H1 (cell line): ENCODE results near the gene SF3B3. TPM values are rescaled to one million over a fixed set of nuclear protein-coding genes. Genes with fewer than 3 reads are reported as not detected.

ENCODE experiments used
- HDAC2 ChIP-seq, 2 experiments: fragments of 300-600 bp in 1 of 2; sonication (generic) in 1 of 2; IDR thresholded peaks; 2 replicates each; pipeline ENCODE4 v1.6.1; 2011 to 2012; ENCODE audit warnings: low read depth in 2 of 2, low read length in 2 of 2, mild to moderate bottlenecking in 2 of 2, moderate library complexity in 2 of 2, borderline replicate concordance in 1 of 2, inconsistent platforms in 1 of 2
- JUN ChIP-seq: IDR thresholded peaks from 2 replicates; pipeline ENCODE4 v1.6.1; 2011; ENCODE audit warnings: low read depth, mild to moderate bottlenecking, improper control_type of control experiment, low read length
- SIRT6 ChIP-seq: IDR thresholded peaks from one replicate; pipeline ENCODE4 v1.7.1; 2012; ENCODE audit warnings: low read length, inconsistent platforms
- SP1 ChIP-seq: IDR thresholded peaks from 2 replicates; pipeline ENCODE4 v1.6.1; 2011; ENCODE audit warnings: low read depth, low read length
- polyA plus RNA-seq, 7 experiments: library from polyadenylated mRNA; depleted of rRNA in 3 of 7; stranded (reverse) in 5 of 7; unstranded in 2 of 7; fragments of >200 nt in 5 of 7; fragments of 200-250 nt in 2 of 7; gene quantifications; 1 replicate in 5 of 7; 2 replicates in 1 of 7; 4 replicates in 1 of 7; pipeline versions ENCODE4 v1.2.1 to v1.2.3, GENCODE V29; 2011 to 2013; ENCODE audit warnings: missing spikeins in 2 of 7, mixed read lengths in 2 of 7
- total RNA-seq: library from RNA; stranded (reverse); fragmentation: NEBNext Ultra II Directional; extraction: Animal tissue kit (Norgen Biotek cat#: 25700); gene quantifications from 2 replicates; pipeline ENCODE4 v1.2.1, GENCODE V29; 2021
- TF ChIP-seq, protein P1 (sequence below): fragments of 300-600 bp; sonication (generic); IDR thresholded peaks from 2 replicates; pipeline ENCODE4 v1.7.1; 2012; ENCODE audit warnings: low read length, moderate library complexity, mild to moderate bottlenecking, inconsistent platforms; ENCODE audit not compliant: insufficient replicate concordance
- TF ChIP-seq, protein P2 (sequence below): IDR thresholded peaks from 2 replicates; pipeline ENCODE4 v1.6.1; 2011; ENCODE audit warnings: low read depth, mild to moderate bottlenecking, low read length; ENCODE audit not compliant: insufficient read depth

SF3B3 gene
- total and polyA plus RNA-seq, 2 of the 8 experiments (the other 6 are each of a cell fraction or from before 2014, with no cell fraction given), result 241 to 521 TPM

DNA sequence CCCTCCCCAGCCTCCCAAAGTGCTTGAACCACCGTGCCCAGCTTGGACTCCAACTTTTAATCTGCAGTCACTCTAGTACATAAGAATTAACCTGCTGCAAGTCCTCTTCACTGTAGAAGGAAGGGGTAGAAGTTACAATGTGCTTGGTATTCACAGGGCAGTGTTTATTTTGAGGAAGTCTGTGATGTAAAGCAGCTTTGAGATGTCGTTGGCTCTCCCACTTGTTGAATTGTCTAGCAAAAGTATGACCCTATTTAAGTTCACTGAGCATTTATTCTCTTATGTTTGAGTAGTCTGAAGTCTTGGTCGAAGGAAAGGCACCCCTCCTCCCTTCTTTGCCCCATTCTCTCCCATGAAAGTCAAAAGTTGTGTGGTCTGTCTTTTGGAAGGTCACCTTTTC is 28.2 kb downstream of the SF3B3 start (continued):
- TF ChIP-seq, protein P1, sequence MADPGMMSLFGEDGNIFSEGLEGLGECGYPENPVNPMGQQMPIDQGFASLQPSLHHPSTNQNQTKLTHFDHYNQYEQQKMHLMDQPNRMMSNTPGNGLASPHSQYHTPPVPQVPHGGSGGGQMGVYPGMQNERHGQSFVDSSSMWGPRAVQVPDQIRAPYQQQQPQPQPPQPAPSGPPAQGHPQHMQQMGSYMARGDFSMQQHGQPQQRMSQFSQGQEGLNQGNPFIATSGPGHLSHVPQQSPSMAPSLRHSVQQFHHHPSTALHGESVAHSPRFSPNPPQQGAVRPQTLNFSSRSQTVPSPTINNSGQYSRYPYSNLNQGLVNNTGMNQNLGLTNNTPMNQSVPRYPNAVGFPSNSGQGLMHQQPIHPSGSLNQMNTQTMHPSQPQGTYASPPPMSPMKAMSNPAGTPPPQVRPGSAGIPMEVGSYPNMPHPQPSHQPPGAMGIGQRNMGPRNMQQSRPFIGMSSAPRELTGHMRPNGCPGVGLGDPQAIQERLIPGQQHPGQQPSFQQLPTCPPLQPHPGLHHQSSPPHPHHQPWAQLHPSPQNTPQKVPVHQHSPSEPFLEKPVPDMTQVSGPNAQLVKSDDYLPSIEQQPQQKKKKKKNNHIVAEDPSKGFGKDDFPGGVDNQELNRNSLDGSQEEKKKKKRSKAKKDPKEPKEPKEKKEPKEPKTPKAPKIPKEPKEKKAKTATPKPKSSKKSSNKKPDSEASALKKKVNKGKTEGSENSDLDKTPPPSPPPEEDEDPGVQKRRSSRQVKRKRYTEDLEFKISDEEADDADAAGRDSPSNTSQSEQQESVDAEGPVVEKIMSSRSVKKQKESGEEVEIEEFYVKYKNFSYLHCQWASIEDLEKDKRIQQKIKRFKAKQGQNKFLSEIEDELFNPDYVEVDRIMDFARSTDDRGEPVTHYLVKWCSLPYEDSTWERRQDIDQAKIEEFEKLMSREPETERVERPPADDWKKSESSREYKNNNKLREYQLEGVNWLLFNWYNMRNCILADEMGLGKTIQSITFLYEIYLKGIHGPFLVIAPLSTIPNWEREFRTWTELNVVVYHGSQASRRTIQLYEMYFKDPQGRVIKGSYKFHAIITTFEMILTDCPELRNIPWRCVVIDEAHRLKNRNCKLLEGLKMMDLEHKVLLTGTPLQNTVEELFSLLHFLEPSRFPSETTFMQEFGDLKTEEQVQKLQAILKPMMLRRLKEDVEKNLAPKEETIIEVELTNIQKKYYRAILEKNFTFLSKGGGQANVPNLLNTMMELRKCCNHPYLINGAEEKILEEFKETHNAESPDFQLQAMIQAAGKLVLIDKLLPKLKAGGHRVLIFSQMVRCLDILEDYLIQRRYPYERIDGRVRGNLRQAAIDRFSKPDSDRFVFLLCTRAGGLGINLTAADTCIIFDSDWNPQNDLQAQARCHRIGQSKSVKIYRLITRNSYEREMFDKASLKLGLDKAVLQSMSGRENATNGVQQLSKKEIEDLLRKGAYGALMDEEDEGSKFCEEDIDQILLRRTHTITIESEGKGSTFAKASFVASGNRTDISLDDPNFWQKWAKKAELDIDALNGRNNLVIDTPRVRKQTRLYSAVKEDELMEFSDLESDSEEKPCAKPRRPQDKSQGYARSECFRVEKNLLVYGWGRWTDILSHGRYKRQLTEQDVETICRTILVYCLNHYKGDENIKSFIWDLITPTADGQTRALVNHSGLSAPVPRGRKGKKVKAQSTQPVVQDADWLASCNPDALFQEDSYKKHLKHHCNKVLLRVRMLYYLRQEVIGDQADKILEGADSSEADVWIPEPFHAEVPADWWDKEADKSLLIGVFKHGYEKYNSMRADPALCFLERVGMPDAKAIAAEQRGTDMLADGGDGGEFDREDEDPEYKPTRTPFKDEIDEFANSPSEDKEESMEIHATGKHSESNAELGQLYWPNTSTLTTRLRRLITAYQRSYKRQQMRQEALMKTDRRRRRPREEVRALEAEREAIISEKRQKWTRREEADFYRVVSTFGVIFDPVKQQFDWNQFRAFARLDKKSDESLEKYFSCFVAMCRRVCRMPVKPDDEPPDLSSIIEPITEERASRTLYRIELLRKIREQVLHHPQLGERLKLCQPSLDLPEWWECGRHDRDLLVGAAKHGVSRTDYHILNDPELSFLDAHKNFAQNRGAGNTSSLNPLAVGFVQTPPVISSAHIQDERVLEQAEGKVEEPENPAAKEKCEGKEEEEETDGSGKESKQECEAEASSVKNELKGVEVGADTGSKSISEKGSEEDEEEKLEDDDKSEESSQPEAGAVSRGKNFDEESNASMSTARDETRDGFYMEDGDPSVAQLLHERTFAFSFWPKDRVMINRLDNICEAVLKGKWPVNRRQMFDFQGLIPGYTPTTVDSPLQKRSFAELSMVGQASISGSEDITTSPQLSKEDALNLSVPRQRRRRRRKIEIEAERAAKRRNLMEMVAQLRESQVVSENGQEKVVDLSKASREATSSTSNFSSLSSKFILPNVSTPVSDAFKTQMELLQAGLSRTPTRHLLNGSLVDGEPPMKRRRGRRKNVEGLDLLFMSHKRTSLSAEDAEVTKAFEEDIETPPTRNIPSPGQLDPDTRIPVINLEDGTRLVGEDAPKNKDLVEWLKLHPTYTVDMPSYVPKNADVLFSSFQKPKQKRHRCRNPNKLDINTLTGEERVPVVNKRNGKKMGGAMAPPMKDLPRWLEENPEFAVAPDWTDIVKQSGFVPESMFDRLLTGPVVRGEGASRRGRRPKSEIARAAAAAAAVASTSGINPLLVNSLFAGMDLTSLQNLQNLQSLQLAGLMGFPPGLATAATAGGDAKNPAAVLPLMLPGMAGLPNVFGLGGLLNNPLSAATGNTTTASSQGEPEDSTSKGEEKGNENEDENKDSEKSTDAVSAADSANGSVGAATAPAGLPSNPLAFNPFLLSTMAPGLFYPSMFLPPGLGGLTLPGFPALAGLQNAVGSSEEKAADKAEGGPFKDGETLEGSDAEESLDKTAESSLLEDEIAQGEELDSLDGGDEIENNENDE, result no peak
- TF ChIP-seq SIRT6 (no peak), HDAC2 (IDR thresholded peaks at IDR 0.05; ENCODE audit: borderline replicate concordance in 1 of 2, low read depth in 2 of 2, low read length in 2 of 2) (no peak), JUN (no peak), SP1 (no peak)
- TF ChIP-seq, protein P2, sequence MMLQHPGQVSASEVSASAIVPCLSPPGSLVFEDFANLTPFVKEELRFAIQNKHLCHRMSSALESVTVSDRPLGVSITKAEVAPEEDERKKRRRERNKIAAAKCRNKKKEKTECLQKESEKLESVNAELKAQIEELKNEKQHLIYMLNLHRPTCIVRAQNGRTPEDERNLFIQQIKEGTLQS, result no peak
